GM10266 (cell line): ENCODE measurements around the gene GYPE.
"Not testable (repeated sequence)": the region's sequence is repeated elsewhere in the genome, so short reads cannot be mapped to it uniquely, and the experiment has no call there.

Experiments
- DNase-seq: peaks from one replicate; pipeline ENCODE4 v3.0.0; 2012; ENCODE audit errors: extremely low spot score

The GYPE gene

DNA sequence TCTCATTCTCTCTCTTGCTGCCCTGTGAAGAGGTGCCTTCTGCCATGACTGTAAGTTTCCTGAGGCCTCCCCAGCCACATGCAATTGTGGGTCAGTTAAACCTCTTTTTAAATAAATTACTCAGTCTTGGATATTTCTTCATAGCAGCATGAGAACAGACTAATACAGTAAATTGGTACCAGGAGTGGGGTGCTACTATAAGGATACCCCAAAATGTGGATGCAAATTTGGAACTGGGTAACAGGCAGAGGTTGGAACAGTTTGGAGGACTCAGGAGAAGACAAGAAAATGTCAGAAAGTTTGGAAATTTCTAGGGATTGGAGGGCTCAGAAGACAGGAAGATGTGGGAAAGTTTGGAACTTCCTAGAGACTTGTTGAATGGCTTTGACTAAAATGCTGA is 74.8 kb downstream of the GYPE start:
- not testable (repeated sequence) for DNase-seq

DNA sequence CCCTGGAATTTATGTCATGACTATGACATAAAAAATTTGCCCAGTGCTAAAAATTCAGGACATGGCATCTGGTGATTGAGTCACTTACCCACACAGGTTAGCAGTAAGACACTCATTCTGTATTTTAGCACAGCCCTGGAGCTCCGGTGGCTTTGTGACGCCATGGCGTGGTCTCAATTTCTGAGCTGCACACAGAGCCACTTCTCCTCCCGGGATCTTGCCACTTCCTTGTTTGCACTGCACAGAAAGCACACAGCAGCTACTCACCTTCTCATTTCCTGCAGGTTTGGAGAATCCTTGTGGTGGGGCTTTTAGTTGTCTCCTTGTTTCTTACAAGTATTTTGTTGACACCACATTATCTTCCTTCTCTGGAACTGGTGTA is 76.1 kb downstream of the GYPE start:
- not testable (repeated sequence) for DNase-seq
